ENCODE results near the gene TMOD1.

Gene TMOD1

DNA sequence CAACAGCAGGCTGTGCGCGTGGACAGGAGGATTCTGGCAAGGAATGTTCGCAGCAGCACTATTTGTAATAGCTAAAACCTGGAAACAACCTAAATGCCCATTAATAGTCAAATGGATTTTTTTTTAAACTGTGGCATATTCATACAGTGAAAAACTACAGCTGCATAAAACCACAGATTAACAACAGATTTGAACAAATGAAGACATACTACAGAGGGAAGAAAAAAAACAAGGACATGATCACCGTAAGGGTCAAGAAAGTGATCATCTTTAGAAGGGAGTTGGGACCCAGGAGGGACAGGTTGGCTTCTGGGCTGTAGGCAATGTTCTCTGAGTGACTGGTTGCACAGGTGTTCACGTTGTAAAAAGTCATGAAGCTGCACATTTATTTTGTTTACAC, 1.2 kb upstream of the TMOD1 start:
- no peak for DNase-seq

DNA sequence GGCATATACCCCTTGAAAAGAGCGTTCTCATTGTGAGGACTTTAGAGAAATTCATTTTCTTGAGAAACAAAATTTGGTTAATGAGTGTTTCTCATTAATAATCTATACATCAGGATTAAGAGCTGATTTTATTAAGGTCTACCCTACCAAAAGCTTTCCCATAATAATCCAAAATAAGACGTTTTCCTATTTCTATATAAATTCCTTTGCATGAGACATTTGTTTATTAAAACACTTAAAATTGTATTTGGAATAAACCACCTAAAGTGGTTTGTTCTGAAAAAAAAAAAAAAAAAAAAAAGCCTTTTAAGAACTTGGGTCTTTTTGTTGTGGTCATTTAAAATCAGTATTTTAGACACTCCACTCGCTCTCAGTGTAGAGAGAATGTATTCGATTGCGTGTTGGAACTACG, 695 bp upstream of the TMOD1 start:
- DNase-seq, result no peak

DNA sequence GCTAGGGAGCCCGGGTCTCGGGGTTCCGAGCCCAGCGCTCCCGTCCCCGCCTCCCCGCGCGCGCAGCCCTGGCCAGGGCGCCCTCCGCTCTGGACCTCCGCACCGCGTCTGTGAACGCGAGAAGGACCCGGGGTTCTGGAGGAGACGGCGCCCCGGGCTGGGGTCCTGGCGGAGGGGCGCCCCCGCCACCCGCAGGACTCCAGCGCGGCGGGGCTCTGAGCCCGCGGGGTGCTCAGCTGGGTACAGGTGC, 431 bp downstream of the TMOD1 start:
- no peak for DNase-seq

DNA sequence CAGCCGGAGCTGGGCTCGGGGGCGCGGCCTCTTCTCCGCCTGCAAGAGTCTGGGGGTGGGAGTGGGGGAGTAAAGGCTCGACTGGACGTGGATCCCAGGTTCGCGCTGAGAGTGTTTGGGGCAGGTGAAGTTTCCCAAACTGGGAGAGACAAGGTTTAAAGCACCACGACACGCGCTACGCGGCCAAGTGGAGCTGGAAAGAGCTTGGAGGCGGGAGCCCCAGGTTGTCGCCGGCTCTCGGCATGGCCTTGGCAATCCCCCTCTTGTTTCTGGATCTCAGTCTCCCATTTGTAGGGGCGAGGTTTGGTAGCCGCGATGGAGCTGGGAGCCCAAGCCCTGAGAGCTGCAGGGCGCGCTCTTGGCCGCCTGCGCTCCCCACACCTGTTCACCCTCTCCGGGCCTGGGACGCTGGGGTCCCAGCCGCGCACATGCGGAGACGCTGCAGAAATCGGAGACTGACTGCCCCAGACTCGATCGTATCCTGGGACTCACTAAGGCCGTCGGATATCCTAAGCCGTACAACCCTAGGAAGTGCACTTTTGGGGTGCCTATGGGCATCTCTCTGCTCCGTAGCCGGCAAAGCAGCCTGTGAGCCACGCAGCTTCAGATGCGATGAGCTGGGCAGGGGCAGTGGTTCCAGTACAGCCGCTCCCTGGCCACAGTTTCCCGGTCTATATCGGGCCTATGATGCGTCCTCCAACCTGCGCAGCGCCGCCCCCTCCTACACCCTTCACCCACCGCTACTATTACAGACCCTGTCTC, 937 bp downstream of the TMOD1 start:
- no peak for DNase-seq

DNA sequence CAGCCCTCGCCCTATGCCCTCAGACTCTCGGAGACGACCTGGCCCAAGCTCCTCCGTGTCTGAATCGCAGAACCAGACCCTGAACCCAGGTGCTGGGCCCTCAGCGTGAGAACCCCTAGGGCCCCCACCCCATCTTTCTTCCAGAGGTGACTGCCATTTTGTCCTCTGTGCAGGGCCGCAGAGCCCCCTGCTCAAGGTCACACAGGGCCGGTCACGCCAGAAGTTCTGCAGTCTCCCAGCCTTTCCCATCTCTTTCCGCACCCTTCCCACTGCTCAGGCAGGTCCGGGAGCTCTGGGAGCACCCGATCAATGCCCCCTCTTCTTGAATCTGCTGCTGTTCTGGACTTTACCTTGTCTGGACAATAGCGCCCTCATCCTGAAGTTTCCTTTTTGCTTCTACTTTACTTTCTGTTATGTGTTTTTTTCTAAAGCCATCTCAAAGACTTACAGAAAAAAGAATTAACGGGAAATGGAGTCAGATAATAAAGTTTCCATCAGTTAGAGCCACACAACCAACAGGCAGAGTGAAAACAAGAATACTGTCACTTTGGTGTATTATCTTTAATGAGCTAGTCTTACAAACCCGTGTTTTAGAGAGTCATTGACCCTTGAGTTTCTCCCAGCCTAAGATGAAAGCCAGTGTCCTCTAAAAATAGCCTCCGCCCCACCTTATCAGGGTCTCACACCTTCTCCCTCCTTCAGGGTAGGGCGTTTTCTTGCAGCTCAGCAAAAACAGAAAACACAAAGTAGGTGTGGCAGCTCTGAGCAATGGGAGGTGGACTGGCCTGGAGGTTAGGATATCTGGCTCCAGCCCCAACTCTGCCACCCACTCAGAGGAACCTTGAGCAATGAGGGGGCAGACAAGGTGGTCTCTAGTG, 1.8 kb downstream of the TMOD1 start:
- DNase-seq, result no peak

DNA sequence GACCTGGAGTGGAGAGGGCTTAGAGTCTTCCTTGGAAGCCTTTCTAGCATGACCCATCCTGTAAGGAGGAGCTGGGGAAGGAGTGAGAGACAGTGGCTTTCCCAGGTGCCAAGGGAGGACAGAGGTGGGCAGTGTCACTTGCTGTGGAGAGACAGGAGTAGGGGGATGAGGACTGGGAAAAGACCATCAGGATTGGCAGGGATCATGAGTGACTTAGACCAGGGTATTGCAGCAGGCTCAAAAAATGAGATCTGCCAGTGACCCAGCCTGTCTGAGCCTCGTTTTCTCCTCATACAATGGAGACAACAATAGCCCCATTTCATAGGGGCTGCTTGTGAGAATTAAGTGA, 2.4 kb downstream of the TMOD1 start:
- no peak for DNase-seq

DNA sequence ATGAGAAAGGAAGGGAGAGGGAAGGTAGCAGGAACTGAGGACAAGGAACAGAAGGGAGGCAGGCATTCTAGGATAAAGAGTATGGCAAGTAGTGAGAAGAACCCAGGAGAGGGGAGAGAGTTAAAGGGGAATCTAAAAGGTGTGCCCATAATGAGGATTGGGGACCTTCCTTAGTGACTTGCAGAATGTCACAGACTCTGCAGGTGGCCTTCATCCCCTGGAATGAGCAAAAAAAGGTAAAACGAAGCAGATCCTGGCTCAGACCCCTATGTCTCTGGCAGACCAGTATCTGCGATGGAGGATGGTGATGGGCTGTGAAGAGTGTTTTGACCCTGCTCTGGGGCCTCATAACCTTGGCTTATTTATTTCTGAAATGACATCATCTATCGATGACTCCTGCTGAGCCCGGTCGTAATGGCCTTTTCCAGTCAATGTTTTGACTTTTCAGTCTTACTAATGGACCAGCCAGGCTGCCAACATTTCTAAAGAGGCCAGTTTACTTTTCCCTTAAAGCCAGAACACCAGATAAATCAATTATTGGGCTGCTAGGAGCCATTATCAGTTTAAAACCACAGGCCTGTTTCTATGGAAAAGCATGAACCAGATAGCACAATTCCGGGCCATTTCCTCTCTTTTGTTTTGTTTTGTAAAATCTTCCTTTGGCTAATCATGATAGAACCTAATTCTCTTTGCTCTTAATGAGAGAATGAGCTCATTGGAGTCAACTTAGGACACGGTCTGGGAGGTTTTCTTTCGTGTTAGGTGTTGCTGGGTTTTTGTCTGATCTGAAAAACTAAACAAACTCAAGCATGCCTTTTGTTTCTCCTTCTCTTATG, 3.1 kb downstream of the TMOD1 start:
- no peak for DNase-seq

DNA sequence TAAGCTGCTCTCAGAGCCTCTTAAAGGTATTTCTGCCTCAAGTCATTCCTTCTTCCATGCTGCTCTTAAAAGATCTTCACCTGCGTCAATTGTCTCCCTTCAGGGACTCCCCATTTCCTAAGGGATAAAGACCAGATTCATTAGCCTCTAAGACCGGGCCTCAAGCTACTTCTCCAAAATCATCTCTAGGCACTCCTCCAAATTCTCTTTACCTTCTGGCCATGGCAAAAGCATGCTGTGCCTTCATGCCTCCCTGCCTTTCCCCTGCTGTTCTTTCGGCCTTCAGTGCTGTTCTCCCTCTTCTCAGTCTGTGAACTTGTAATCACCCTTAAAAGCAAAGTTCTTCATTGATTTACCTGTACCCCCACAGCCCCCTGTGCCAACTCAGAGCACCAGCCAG, 4.4 kb downstream of the TMOD1 start:
- no peak for DNase-seq

DNA sequence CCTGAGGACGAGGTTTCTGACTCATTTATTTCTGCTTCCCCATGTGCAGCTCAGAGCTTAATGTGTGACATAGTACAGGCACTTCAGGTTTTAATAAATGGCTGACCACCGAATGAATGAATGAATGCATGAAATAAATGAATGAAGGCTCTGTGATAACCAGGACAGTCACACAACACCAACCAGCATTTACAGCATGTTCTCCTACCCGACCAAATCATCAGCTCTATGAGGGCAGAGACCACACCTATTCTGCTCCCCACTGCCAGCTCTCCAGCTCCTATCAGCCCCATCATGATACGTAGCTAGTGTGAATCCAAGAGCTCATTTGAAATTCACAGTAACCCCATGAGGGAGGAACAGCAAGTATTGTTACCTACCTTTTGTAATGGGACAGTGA, 4.8 kb downstream of the TMOD1 start:
- no peak for DNase-seq

DNA sequence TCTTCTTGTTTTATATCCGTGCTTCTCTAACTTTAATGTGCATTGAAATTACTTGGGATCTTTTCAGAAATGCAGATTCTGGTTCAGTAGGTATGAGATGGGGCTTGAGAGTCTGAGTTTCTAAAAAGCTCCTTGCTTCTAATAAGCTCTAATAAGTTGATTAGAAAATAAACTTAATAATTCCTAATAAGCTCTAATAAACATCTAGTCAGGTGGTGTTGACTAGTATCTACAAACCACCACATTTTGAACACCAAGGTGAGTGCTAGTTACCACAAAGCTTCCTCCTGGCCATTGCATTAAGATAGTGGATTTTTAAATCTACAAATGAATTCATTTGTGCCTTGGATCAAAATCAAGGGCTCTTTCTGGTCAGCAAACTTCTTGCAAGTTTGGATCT, 5.3 kb downstream of the TMOD1 start:
- no peak for DNase-seq

DNA sequence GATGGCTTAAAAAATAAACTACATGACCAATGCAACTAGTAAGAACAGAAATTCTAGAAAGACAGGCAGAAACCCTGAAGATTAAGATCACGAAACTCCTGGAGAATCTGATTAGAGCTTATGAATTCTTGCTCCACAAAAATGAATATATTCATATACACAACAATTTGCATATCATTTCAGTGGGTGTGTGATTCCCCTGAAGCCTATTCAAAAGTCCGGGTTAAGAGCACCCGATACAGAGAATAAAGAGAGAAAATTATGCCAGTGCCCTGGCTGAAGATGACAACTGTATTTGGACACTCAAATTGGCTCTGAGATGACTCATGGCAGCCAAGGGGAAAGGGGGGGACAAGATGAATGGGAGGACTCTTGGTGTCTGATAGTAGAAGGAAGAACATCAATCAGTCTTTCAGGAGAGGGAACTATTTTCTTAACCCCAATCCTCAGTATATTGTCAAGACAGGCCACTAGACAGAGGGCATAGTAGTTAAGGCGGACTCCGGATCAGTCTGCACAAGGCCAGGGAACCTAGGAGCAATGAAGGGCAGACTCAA, 6.0 kb downstream of the TMOD1 start:
- peak in 1 of 2 donors; percentile 2 for DNase-seq

DNA sequence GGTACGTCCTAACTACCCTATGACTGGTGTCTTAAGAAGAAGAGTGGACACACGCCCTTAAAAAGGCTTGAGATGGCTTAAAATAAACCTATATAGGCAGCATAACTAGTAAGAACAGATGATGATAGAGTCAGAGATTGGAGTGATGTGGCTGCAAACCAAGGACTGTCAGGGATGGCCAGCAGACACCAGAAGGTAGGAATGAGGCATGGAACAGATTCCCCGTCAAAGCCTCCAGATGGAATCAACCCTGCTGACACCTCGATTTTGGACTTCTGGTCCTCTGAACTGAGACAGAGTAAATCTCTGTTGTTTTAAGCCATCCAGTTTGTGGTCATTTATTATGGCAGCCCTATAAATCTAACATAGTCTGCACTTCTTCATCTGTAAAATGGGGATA, 7.4 kb downstream of the TMOD1 start:
- DNase-seq, result no peak

DNA sequence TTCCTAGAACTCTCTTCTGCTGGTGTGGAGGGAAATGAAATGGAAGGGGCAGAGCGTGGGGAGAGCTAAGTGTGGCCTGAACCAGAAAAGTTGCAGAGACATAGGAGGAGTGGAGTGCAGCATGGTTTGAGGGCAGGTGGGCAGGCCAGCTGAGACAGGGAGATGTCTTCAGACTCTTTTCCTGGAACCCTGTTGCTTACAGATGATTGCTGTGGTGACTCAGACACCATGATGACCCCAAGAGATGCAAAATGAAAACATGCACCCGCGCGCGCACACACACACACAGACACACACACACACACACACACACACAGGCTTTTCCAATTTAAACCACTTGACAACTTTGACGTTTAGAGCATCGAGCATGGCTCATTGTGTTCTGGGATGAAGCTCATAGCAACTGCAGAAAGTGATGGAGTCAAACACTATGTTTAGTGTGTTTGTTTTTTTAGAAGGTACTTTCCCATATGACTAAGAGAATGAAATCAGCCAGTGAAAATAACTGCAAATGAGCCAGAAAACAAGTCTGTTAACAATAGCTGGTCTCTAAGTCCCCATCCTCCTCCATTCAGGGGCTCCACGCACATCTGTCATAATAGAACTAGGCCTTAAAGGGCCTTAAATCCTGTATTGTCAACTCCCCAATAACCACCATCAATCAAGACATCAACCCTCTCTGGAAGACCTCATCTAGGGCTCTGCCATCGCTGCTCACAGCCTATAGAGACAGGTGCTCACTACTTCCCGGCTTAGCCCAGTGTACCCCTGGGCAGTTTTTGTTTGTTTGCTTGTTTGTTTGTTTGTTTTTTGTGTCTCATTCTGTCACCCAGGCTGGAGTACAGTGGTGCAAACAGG, 9.6 kb downstream of the TMOD1 start:
- peak in 1 of 2 donors; percentile 8 for DNase-seq

DNA sequence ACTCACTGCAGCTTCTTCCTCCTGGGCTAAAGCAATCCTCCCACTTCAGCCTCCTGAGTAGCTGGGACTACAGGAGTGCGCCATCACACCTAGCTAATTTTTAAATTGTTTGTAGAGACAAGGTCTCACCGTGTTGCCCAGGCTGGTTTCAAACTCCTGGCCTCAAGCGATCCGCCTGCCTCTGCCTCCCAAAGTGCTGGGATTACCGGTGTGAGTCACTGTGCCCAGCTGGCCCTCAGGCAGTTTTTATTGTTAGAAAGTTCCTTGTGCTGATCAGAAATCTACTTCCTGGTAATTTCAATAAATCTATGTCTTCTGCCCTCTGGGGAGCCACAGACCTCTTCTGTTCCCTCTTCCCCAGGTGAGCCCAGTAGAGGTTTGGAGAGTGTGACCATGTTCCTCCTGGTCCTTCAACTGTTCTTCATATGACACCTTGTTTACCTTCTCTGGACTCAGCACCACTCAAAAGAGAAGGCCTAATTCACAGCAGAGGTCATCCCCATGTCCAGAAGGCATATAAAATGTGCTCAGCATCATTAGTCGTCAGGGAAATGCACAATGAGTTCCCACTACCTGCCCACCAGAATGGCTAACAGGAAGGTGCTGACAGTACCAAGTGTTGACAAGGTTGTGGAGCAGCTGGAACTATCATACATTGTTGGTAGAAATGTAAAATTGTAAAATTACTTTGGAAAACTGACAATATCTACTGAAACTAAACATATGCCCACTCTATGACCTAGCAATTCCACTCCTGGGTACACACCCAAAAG, 10.4 kb downstream of the TMOD1 start:
- no peak for DNase-seq

DNA sequence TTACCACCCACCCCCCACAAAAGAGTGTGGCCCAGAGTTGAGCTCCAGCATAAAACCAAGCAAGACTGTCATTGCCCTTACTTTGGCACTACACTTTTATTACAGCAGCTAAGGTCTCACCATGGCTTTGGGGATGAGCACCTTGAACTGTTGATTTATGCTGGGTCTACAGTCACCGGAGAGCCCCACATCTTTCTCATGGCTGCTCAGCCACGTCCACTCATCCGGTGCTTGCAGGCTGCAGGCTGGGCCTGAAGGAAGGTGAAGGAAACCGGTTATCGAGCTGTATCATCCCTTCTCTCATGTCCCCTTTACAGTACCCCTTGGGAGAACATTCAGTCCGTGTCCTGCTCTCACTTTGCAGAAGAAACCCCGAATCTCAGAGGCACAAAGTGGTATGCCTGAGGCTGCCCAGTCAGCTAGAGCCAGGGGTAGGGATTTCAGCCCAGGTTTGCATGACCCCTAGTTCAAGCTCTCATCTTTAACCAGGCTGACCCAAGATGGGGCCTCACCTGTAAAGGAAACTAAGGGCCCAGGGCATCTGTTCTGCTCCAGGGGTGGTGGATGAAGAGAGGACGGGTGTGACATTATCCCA, 11.6 kb downstream of the TMOD1 start:
- DNase-seq, result no peak

DNA sequence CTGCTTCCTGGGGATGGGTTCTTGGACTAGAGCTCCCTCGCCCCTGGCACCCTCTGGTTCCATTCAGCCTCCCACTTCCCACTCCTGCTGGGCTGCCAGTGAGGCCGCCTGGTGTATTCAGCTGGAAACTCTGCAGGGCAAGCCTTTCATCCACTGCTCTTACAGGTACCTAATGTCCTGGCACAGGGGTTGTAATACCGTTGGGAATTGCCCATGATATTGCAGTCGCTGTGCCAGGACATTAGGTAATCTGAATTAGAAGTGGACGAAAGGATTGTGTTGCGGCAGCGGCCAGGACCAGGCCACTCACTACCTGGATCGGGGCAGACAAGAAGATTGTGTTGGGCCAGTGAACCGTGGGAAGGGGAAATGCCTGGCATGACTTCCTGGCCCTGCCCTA, 13.1 kb downstream of the TMOD1 start:
- no peak for DNase-seq

DNA sequence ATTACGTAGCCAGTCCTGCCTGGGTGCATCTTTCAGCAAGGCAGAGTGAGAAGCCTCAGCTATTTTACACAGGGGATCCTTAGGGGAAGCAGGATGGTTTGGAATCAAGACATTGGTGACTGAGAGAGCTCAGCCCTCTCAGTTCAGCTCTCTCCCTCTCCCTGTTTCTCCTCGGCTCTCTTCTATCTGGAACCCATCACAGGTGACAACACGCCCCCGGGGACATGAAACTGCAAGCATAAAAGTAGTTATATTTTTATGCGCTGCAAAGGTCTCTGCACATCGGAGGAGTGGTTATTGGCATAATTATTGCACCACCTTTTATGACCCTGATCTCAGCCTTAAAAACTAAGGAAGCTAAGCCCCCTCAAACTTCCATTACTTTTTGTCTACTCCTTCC, 14.2 kb downstream of the TMOD1 start:
- no peak for DNase-seq

DNA sequence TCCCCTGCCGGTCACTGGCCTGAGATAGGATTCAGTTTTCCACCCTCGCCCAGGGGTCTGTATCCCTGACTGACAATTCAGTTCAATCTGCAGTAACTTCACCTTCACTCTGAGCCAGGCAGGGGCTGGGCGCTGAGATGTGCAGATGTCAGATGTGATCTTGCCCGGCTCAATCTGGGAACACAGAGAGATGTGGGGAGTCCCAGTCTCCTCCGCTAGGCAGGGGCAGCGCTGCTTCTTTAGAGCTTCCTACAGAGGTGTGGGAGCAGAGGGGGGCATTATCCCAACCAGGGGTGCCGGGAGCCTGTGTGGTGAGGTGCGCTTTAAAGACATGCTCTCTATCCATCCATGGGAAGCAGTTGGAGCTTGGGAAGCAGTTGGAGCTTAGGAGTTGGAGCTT, 14.6 kb downstream of the TMOD1 start:
- DNase-seq, result no peak

DNA sequence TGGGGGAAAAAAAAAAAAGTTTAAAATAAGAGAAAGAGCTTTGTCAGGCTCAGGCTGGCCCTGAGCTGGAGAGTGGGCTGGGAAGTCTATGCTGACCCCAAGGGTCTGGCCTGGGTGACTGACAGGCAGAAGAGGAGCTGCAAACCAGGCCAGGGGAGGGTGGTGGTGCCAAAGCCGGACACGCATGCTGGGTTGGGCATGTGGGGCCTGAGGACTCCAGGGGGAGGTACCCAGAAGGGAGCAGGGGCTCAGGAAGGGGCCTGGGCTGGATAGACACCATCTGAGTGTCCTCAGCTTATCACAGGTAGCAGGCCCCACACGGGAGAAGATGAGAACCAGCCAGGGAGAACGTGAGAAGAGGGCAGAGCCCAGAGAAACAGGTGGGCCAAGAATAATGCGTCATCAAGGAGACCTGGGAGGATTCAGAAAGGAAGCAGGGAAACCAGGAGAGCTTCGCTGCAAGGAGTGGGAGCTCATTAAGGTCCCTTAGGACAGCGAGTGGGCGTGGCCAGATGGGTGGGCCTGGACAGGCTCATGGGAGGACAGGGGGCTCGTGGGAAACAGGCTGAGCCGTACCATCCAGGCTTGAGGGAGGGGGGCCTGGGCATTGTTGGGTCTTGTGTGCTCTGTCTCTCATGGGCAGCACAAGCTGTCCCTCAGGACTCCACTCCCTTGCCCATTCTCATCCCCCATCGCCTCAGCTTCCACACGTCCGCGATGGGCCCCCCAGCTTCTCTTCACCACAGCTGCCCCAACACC, 16.0 kb downstream of the TMOD1 start:
- DNase-seq, result no peak

DNA sequence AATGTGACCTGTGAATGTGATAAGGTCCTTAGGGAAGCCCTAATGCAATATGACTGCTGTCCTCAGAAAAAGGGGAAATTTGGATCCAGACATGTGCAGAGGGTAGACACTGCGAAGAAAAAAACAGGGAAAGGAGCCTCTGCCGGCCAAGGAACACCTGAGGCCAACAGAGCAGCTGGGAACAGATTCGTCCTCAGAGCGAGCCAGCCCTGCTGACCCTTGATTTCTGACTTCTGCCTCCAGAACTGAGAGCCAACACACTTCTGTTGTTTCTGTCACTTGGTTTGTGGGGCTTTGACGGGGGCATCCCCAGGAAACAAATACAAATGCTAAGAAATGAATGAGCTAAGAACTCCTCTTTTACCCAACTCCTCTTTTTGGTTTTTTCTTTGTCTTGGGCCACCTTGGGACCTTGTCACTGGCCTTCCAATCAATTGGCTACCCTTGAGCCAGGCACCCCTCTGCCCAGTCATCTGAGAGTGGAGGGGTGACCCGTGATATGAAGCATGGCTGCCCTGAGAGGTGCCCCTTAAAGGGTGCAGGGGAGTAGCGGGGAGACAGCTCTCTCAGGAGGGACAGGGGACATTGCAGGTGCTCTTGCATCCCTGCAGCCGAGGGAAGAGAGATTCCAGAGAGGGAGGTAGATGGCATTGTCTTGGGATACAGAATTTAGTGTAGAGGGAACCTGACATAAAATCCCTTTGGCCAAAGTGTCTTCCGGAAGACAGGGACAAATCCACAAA, 16.9 kb downstream of the TMOD1 start:
- DNase-seq, result no peak
